ENCODE results near the gene BANP. TPM values are rescaled to one million over a fixed set of nuclear protein-coding genes. Genes with fewer than 3 reads are reported as not detected.
"Not testable (repeated sequence)": the region's sequence is repeated elsewhere in the genome, so short reads cannot be mapped to it uniquely, and the experiment has no call there.

BANP gene
- total RNA-seq, 1 experiment from 2014 or later = 22.6 TPM

DNA sequence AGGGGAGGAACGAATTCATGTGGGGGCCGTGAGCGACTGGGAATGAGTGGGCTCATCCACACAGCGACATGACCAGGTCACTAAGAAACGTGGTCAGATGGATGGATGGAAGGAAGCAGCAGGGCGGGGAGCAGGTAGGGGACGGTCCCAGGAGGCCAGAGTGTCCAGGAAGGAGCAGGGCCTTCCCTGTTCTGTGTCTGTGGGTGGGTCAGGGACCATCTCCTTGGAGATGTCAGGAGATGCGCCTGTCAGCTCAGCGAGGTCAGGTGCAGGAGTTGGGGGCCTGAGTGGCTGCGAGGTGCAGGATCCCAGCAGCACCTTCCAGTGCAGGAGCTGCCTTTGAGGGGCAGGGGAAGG, 85.4 kb downstream of the BANP start:
- intact Hi-C loops (cut with micrococcal nuclease; ENCODE audit: unreplicated experiment) = not testable (repeated sequence)
- CTCF ChIA-PET = interaction anchor here (0.5 kb wide), 1 partner anchor 1380 kb away, joined by 11 read pairs; no protein-coding TSS in a partner anchor

DNA sequence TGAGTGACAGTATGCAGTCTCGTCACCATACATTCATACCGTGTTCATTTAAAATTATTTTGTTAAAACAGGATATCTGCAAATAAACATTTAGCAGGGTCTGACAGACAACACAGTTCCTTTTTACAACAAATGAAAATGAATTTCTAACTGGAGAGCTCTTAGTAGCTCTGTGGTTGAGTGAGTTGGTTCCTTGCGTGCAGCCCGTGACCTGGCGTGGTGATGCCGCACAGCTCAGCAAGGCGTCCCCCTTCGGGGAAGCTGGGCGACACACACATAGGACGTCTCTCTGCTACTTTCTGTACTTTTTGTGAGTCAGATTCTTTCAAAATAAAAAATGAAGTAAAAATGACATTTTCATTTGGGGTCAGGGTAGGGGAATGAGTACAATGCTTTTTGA, 86.1 kb downstream of the BANP start:
- POLR2A ChIA-PET; H3K4me1 ChIP-seq (ENCODE audit: control insufficient read depth, insufficient read depth, low read length); H3K27ac ChIP-seq (ENCODE audit: low read length); intact Hi-C loops (cut with micrococcal nuclease; ENCODE audit: unreplicated experiment); in situ Hi-C loops (cut with HindIII; ENCODE audit: low pct_unique_long_range_greater_than_20kb, low sequenced_read_pairs); H3K9me3 ChIP-seq (ENCODE audit: control insufficient read depth, insufficient read depth, low read depth, low read length); H3K4me3 ChIP-seq (ENCODE audit: low read depth in 2 of 2, low read length in 2 of 2); ATAC-seq; BruUV-seq (replicated peaks); H3K36me3 ChIP-seq (ENCODE audit: control insufficient read depth, insufficient read depth, low read length); H3K27me3 ChIP-seq (ENCODE audit: control insufficient read depth, insufficient read depth, low read length); DNase-seq (ENCODE audit: low read depth, low spot score): not testable (repeated sequence)
- CTCF ChIA-PET = interaction anchor here (0.5 kb wide), 1 partner anchor 1380 kb away, joined by 11 read pairs; no protein-coding TSS in a partner anchor

More for the DNA sequence above, 85.4 kb downstream of the BANP start:
- H3K4me3 ChIP-seq (ENCODE audit: low read depth in 2 of 2, low read length in 2 of 2); H3K27ac ChIP-seq (ENCODE audit: low read length); H3K36me3 ChIP-seq (ENCODE audit: control insufficient read depth, insufficient read depth, low read length); BruUV-seq (replicated peaks); DNase-seq (ENCODE audit: low read depth, low spot score); H3K9me3 ChIP-seq (ENCODE audit: control insufficient read depth, insufficient read depth, low read depth, low read length); in situ Hi-C loops (cut with HindIII; ENCODE audit: low pct_unique_long_range_greater_than_20kb, low sequenced_read_pairs); H3K4me1 ChIP-seq (ENCODE audit: control insufficient read depth, insufficient read depth, low read length); ATAC-seq; H3K27me3 ChIP-seq (ENCODE audit: control insufficient read depth, insufficient read depth, low read length); POLR2A ChIA-PET: not testable (repeated sequence)

DNA sequence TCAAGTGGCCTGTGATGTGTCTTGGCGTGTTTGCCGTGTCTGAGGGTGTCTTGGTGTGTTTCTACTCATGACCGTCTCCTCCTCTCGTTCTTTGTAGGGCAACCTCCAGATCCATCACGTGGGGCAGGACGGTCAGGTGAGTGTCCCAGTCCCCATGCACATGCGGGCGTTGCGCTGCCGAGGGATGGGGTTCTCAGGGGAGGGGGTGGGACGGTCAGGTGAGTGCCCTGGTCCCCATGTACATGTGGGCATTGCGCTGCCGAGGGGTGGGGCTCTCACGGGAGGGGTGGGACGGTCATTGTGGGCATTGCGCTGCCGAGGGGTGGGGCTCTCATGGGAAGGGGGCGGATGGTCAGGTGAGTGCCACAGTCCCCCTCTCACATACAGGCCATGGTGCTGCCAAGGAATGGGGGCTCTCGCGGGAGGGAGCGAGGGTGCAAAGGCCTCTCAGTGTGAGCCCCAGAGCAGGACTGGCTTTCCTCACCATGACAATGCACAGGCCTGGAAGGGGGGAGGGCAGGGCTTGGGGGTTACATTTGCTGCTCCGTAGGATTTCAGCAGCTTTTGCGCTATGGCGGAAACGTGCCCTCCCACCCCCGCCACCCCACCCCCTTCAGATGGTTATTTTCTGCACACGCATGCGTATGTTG, 86.8 kb downstream of the BANP start:
- H3K27ac ChIP-seq (ENCODE audit: low read length); intact Hi-C loops (cut with micrococcal nuclease; ENCODE audit: unreplicated experiment); ATAC-seq; H3K27me3 ChIP-seq (ENCODE audit: control insufficient read depth, insufficient read depth, low read length); DNase-seq (ENCODE audit: low read depth, low spot score); H3K4me1 ChIP-seq (ENCODE audit: control insufficient read depth, insufficient read depth, low read length); H3K36me3 ChIP-seq (ENCODE audit: control insufficient read depth, insufficient read depth, low read length); in situ Hi-C loops (cut with HindIII; ENCODE audit: low pct_unique_long_range_greater_than_20kb, low sequenced_read_pairs); POLR2A ChIA-PET; CTCF ChIA-PET; BruUV-seq (replicated peaks); H3K9me3 ChIP-seq (ENCODE audit: control insufficient read depth, insufficient read depth, low read depth, low read length); H3K4me3 ChIP-seq (ENCODE audit: low read depth in 2 of 2, low read length in 2 of 2): not testable (repeated sequence)

DNA sequence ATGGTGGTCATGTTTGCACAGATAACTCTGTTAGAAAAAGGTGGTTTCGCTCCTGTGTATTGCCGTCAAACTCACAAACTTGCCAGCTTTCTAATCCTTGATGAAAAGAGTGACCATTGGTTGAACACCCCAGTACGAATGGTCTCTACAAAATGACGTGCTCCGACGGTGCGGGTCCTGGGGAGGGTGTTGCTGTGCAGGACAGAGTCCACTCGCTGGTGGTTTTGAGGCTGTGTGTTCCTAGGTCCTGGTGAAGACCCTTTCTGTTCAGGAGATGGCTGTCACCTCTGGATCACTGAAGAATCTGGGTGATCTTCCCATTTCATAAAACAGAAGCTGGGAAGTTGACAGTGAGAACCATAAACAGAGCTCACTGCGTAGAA, 87.3 kb downstream of the BANP start:
- in situ Hi-C loops (cut with HindIII; ENCODE audit: low pct_unique_long_range_greater_than_20kb, low sequenced_read_pairs); H3K9me3 ChIP-seq (ENCODE audit: control insufficient read depth, insufficient read depth, low read depth, low read length); H3K27me3 ChIP-seq (ENCODE audit: control insufficient read depth, insufficient read depth, low read length); BruUV-seq (replicated peaks); H3K4me3 ChIP-seq (ENCODE audit: low read depth in 2 of 2, low read length in 2 of 2); POLR2A ChIA-PET; H3K36me3 ChIP-seq (ENCODE audit: control insufficient read depth, insufficient read depth, low read length); H3K27ac ChIP-seq (ENCODE audit: low read length); DNase-seq (ENCODE audit: low read depth, low spot score); intact Hi-C loops (cut with micrococcal nuclease; ENCODE audit: unreplicated experiment); ATAC-seq; H3K4me1 ChIP-seq (ENCODE audit: control insufficient read depth, insufficient read depth, low read length); CTCF ChIA-PET: not testable (repeated sequence)

DNA sequence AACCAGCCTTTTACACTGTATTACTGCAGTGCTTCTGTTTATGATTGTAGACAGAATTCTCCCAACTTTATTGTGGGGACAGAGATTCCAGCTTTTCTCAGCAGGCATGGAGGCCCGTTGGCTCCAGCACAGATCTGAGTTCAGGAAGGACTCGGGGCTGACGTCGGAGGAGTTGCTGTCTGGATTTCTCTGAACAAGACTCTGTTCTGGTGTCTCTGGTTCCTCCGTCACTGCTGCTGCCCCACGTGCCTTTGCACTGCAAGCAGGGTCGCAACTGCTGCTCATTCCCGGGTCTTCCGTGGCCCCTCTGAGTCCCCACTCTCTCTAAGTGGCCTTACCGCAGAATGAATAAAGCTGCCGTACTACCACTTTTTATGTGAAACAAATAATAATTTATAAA, 88.4 kb downstream of the BANP start:
- no peak for DNase-seq (ENCODE audit: low read depth, low spot score)
- no peak overlapping the region for H3K4me3 ChIP-seq (ENCODE audit: low read depth in 2 of 2, low read length in 2 of 2)
- H3K4me1 ChIP-seq (ENCODE audit: control insufficient read depth, insufficient read depth, low read length) = no peaks in the 10 kb centered on the region
- no peaks in the 10 kb centered on the region for H3K36me3 ChIP-seq (ENCODE audit: control insufficient read depth, insufficient read depth, low read length)
- ChIA-PET CTCF (no interaction called here), POLR2A (no interaction called here)
- BruUV-seq (replicated peaks) = no TSS peak
- intact Hi-C loops (cut with micrococcal nuclease; ENCODE audit: unreplicated experiment) (no loop called here), in situ Hi-C loops (cut with HindIII; ENCODE audit: low pct_unique_long_range_greater_than_20kb, low sequenced_read_pairs) (no loop called here)
- no peaks in the 10 kb centered on the region for H3K9me3 ChIP-seq (ENCODE audit: control insufficient read depth, insufficient read depth, low read depth, low read length)
- H3K27me3 ChIP-seq (ENCODE audit: control insufficient read depth, insufficient read depth, low read length) = no peaks in the 10 kb centered on the region
- no peak overlapping the region for H3K27ac ChIP-seq (ENCODE audit: low read length)
- ATAC-seq = no peak
- TF ChIP-seq, protein P1, sequence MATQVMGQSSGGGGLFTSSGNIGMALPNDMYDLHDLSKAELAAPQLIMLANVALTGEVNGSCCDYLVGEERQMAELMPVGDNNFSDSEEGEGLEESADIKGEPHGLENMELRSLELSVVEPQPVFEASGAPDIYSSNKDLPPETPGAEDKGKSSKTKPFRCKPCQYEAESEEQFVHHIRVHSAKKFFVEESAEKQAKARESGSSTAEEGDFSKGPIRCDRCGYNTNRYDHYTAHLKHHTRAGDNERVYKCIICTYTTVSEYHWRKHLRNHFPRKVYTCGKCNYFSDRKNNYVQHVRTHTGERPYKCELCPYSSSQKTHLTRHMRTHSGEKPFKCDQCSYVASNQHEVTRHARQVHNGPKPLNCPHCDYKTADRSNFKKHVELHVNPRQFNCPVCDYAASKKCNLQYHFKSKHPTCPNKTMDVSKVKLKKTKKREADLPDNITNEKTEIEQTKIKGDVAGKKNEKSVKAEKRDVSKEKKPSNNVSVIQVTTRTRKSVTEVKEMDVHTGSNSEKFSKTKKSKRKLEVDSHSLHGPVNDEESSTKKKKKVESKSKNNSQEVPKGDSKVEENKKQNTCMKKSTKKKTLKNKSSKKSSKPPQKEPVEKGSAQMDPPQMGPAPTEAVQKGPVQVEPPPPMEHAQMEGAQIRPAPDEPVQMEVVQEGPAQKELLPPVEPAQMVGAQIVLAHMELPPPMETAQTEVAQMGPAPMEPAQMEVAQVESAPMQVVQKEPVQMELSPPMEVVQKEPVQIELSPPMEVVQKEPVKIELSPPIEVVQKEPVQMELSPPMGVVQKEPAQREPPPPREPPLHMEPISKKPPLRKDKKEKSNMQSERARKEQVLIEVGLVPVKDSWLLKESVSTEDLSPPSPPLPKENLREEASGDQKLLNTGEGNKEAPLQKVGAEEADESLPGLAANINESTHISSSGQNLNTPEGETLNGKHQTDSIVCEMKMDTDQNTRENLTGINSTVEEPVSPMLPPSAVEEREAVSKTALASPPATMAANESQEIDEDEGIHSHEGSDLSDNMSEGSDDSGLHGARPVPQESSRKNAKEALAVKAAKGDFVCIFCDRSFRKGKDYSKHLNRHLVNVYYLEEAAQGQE (IDR thresholded peaks at IDR 0.05; ENCODE audit: insufficient read depth in 1 of 2, low read depth in 2 of 2, low read length in 1 of 2) = no peak
- TF ChIP-seq SIN3A (IDR thresholded peaks at IDR 0.05; ENCODE audit: borderline replicate concordance, insufficient read depth, low read depth, low read length) = no peak
- TF ChIP-seq, protein P2, sequence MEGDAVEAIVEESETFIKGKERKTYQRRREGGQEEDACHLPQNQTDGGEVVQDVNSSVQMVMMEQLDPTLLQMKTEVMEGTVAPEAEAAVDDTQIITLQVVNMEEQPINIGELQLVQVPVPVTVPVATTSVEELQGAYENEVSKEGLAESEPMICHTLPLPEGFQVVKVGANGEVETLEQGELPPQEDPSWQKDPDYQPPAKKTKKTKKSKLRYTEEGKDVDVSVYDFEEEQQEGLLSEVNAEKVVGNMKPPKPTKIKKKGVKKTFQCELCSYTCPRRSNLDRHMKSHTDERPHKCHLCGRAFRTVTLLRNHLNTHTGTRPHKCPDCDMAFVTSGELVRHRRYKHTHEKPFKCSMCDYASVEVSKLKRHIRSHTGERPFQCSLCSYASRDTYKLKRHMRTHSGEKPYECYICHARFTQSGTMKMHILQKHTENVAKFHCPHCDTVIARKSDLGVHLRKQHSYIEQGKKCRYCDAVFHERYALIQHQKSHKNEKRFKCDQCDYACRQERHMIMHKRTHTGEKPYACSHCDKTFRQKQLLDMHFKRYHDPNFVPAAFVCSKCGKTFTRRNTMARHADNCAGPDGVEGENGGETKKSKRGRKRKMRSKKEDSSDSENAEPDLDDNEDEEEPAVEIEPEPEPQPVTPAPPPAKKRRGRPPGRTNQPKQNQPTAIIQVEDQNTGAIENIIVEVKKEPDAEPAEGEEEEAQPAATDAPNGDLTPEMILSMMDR (IDR thresholded peaks at IDR 0.05) = no peak
- no peak for TF ChIP-seq POLR2AphosphoS5 (IDR thresholded peaks at IDR 0.05; ENCODE audit: low read depth, low read length)
